Spleen (tissue), 11 donors: ENCODE data around the gene CDK19. TPM values are rescaled to one million over a fixed set of nuclear protein-coding genes. Genes with fewer than 3 reads are reported as not detected.
"Not testable (repeated sequence)": the region's sequence is repeated elsewhere in the genome, so short reads cannot be mapped to it uniquely, and the experiment has no call there.

ENCODE experiments used
- DNase-seq: peaks from one replicate; pipeline ENCODE4 v3.0.0-alpha.2; 2020
- H3K27ac ChIP-seq, 8 donors: fragments of 200-600 bp; sonication (generic) in 7 of 8; 1 replicate in 4 of 8; 2 replicates in 4 of 8; pipeline versions ENCODE4 v1.5.0 to v1.8.0; 2016 to 2021; ENCODE audit warnings: inconsistent platforms in 4 of 8, mild to moderate bottlenecking in 4 of 8, moderate library complexity in 1 of 8
- H3K27me3 ChIP-seq, 7 donors: fragments of 200-600 bp; sonication (generic) in 6 of 7; replicated peaks in 1 of 7; 1 replicate in 4 of 7; 2 replicates in 3 of 7; pipeline versions ENCODE4 v1.5.0 to v1.8.0; 2016 to 2021; ENCODE audit warnings: inconsistent platforms in 3 of 7, mild to moderate bottlenecking in 1 of 7
- H3K36me3 ChIP-seq, 6 donors: fragments of 200-600 bp; sonication (generic) in 5 of 6; 1 replicate in 4 of 6; 2 replicates in 2 of 6; pipeline versions ENCODE4 v1.5.0 to v1.8.0; 2016 to 2021; ENCODE audit warnings: inconsistent platforms in 2 of 6
- H3K4me1 ChIP-seq, 6 donors: fragments of 200-600 bp; sonication (generic) in 5 of 6; 1 replicate in 3 of 6; 2 replicates in 3 of 6; pipeline versions ENCODE4 v1.5.0 to v1.8.0; 2016 to 2021; ENCODE audit warnings: inconsistent platforms in 3 of 6
- H3K4me3 ChIP-seq, 8 donors: fragments of 200-600 bp; sonication (generic) in 7 of 8; 1 replicate in 4 of 8; 2 replicates in 4 of 8; pipeline versions ENCODE4 v1.5.0 to v1.8.0; 2016 to 2021; ENCODE audit warnings: inconsistent platforms in 4 of 8, mild to moderate bottlenecking in 4 of 8, moderate library complexity in 2 of 8
- H3K9me3 ChIP-seq, 8 donors: fragments of 200-600 bp; sonication (generic) in 7 of 8; 1 replicate in 4 of 8; 2 replicates in 4 of 8; pipeline versions ENCODE4 v1.5.0 to v1.8.0; 2016 to 2021; ENCODE audit warnings: inconsistent platforms in 4 of 8
- POLR2A ChIP-seq, 3 donors: fragments of 450-650 bp; IDR thresholded peaks; one replicate each; pipeline ENCODE4 v1.5.1; 2017; ENCODE audit warnings: antibody characterized with exemption in 3 of 3, mild to moderate bottlenecking in 1 of 3
- POLR2AphosphoS5 ChIP-seq, 3 donors: sonication (generic); formaldehyde crosslinking; IDR thresholded peaks; one replicate each; pipeline ENCODE4 v1.5.1; 2017; ENCODE audit warnings: antibody characterized with exemption in 3 of 3
- WGBS, 5 donors: extraction: QIAGEN DNeasy Blood & Tissue Kit in 3 of 5; methylation state at CpG; one replicate each; pipeline versions ENCODE4 v1.1.5 to v1.1.7; 2013 to 2018; 5-methylcytosine and 5-hydroxymethylcytosine counted together
- intact Hi-C: fragments of 100-400 bp; cut with DNase I; formaldehyde crosslinking; loops from one replicate; pipeline ENCODE4 v1.15.0; 2023; ENCODE audit warnings: low total_unique reads
- polyA plus RNA-seq, 3 donors: library from polyadenylated mRNA; stranded (reverse); fragments of 200-250 nt; gene quantifications; one replicate each; pipeline ENCODE4 v1.2.1, GENCODE V29; 2013
- total RNA-seq, 7 donors: library from RNA; depleted of rRNA in 3 of 7; stranded (reverse); fragments of >200 nt in 3 of 7; fragmentation: NEBNext Ultra II Directional in 4 of 7; extraction: Animal tissue kit (Norgen Biotek cat#: 25700) in 4 of 7; gene quantifications; one replicate each; pipeline versions ENCODE4 v1.1.0 to v1.2.1, GENCODE V29; 2016 to 2021
- TF ChIP-seq, protein P1 (sequence below), 11 experiments: fragments of 200-600 bp in 7 of 11; fragments of 450-650 bp in 4 of 11; sonication (generic) in 4 of 11; IDR thresholded peaks in 8 of 11; conservative IDR thresholded peaks in 3 of 11; 1 replicate in 7 of 11; 2 replicates in 4 of 11; pipeline versions ENCODE4 v1.4.0 to v1.8.0; 2016 to 2021; ENCODE audit warnings: antibody characterized with exemption in 11 of 11, inconsistent platforms in 4 of 11, mild to moderate bottlenecking in 1 of 11
- donor health status: healthy with polysubstance abuse.
- donor health status: DM: no; HTN: no; CAD: no; lungs with moderate emphysema.
- donor health status: DM: no; HTN: no; CAD: no.
- donor health status: Bipolar disorder and iron deficiency.
- donor health status: healthy.
- donor health status: DM: no; HTN: no; CAD: no.
- donor health status: DM: yes; HTN: yes; CAD: no.

Gene CDK19
- total and polyA plus RNA-seq, 10 donors: 7.9 to 29.8 (median 21.7) TPM

DNA sequence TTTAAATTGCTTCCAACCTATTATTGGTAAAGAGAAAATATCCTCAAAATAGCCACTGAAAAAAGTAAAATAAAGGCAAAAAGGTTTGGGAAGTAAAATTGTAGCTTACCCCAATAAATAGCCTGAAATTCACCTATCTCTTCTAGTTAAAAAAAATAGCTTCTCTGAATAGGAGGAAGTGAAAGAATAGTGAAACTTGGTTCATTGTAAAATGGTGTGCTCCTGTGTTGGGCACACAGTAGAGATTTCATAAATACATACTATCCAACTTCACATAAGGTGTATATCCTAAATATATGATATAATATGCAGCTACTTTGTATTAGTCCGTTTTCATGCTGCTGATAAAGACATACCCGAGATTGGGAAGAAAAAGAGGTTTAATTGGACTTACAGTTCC lies 45.3 kb downstream of the CDK19 start:
- intact Hi-C loops: no loop called here
- Histone ChIP-seq H3K27me3 (no peaks in the 10 kb centered on the region), H3K36me3 (peaks cover 0 to 61% (median 3%) of the 10 kb centered on the region in 6 donors), H3K4me1 (peaks cover 0 to 5% (median 0%) of the 10 kb centered on the region in 6 donors), H3K27ac (no peak overlapping the region), H3K9me3 (peaks cover 0 to 9% (median 0%) of the 10 kb centered on the region in 8 donors), H3K4me3 (no peak overlapping the region)
- no peak for TF ChIP-seq POLR2A (IDR thresholded peaks at IDR 0.05)
- TF ChIP-seq, protein P1, sequence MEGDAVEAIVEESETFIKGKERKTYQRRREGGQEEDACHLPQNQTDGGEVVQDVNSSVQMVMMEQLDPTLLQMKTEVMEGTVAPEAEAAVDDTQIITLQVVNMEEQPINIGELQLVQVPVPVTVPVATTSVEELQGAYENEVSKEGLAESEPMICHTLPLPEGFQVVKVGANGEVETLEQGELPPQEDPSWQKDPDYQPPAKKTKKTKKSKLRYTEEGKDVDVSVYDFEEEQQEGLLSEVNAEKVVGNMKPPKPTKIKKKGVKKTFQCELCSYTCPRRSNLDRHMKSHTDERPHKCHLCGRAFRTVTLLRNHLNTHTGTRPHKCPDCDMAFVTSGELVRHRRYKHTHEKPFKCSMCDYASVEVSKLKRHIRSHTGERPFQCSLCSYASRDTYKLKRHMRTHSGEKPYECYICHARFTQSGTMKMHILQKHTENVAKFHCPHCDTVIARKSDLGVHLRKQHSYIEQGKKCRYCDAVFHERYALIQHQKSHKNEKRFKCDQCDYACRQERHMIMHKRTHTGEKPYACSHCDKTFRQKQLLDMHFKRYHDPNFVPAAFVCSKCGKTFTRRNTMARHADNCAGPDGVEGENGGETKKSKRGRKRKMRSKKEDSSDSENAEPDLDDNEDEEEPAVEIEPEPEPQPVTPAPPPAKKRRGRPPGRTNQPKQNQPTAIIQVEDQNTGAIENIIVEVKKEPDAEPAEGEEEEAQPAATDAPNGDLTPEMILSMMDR (IDR thresholded peaks at IDR 0.05 in 8 of 11, conservative IDR thresholded peaks at IDR 0.05 in 3 of 11): no peak
- TF ChIP-seq POLR2AphosphoS5 (IDR thresholded peaks at IDR 0.05): no peak
- 85 to 100% (median 93%) methylated on average over 2 of the region's 2 CpGs for whole genome bisulfite sequencing, 5 donors
- no peak for DNase-seq

DNA sequence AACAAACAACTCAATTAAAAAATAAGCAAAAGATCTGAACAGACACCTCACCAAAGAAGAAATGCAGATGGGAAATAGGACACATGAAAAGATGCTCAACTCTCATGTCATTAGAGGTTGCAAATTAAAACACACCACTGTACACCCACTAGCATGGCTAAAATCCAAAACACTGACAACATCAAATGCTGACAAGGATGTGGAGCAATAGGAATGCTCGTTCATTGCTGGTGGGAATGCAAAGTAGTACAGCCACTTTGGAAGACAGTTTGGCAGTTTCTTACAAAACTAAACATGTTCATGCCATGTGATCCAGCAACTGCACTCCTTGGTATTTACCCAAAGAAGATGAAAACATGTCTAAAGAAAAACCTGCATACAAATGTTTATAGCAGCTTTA lies 47.2 kb downstream of the CDK19 start:
- Histone ChIP-seq H3K4me3 (no peak overlapping the region), H3K27me3 (no peaks in the 10 kb centered on the region), H3K9me3 (peaks cover 0 to 9% (median 0%) of the 10 kb centered on the region in 8 donors), H3K27ac (no peak overlapping the region), H3K4me1 (peaks cover 0 to 5% (median 0%) of the 10 kb centered on the region in 6 donors), H3K36me3 (peaks cover 0 to 62% (median 3%) of the 10 kb centered on the region in 6 donors)
- 78 to 97% (median 90%) methylated on average over 1 of the region's 1 CpG for WGBS, 5 donors
- intact Hi-C loops: no loop called here
- no peak for DNase-seq
- TF ChIP-seq, protein P1 (IDR thresholded peaks at IDR 0.05 in 8 of 11, conservative IDR thresholded peaks at IDR 0.05 in 3 of 11): no peak
- TF ChIP-seq POLR2AphosphoS5 (IDR thresholded peaks at IDR 0.05): no peak
- no peak for TF ChIP-seq POLR2A (IDR thresholded peaks at IDR 0.05)

DNA sequence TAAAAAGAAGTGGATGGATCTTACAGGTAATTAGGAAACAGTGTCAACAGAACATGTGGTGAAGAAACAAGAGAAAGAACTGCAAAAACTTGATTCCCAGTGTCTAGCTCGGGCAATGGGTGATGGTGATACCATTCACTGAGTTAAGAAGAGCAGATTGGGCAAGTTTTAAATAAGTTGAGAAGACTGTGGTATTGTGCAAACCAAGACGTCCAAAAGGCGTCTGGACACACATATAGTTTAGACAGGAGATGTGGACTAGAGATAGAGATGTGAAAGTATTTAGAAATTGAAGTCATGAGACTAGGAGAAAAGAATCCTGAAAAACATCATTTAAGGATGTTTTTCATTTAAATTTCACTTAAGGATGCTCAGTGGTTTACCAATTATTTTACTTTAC lies 53.9 kb downstream of the CDK19 start:
- H3K9me3 ChIP-seq: no peaks in the 10 kb centered on the region
- no peak overlapping the region for H3K4me3 ChIP-seq
- H3K27ac ChIP-seq: no peak overlapping the region
- no peaks in the 10 kb centered on the region for H3K27me3 ChIP-seq
- DNase-seq: no peak
- TF ChIP-seq POLR2A (IDR thresholded peaks at IDR 0.05): no peak
- no peak for TF ChIP-seq POLR2AphosphoS5 (IDR thresholded peaks at IDR 0.05)
- TF ChIP-seq, protein P1 (IDR thresholded peaks at IDR 0.05 in 8 of 11, conservative IDR thresholded peaks at IDR 0.05 in 3 of 11): no peak
- H3K4me1 ChIP-seq: peaks cover 0 to 12% (median 0%) of the 10 kb centered on the region in 6 donors
- WGBS, 5 donors: 43 to 87% (median 72%) methylated on average over 3 of the region's 3 CpGs
- intact Hi-C loops: no loop called here
- H3K36me3 ChIP-seq: peaks cover 0 to 15% (median 0%) of the 10 kb centered on the region in 6 donors

DNA sequence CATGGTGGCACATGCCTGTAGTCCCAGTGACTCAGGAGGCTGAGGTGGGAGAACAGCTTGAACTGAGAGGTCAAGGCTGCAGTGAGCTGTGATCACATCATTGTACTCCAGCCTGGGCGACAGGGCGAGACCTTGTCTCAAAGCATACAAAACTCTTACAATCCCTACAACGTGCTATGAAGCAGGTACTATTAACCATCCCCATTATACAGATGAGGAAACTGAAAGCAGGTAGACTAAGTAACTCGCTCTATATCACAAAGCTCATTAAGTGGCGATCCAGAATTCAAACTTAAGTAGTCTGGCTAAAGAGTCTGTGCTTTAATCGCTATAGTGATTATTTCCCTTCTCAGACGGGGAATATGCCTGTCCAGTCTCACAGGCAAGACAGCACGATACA lies 54.7 kb downstream of the CDK19 start:
- WGBS, 5 donors: 94 to 99% (median 97%) methylated on average over 8 of the region's 8 CpGs
- no peaks in the 10 kb centered on the region for H3K9me3 ChIP-seq
- peaks cover 0 to 9% (median 0%) of the 10 kb centered on the region in 6 donors for H3K36me3 ChIP-seq
- H3K4me3 ChIP-seq: no peak overlapping the region
- peaks cover 0 to 12% (median 0%) of the 10 kb centered on the region in 6 donors for H3K4me1 ChIP-seq
- TF ChIP-seq POLR2A (IDR thresholded peaks at IDR 0.05) (no peak), POLR2AphosphoS5 (IDR thresholded peaks at IDR 0.05) (no peak)
- TF ChIP-seq, protein P1 (IDR thresholded peaks at IDR 0.05 in 8 of 11, conservative IDR thresholded peaks at IDR 0.05 in 3 of 11): no peak
- DNase-seq: no peak
- intact Hi-C loops: no loop called here
- H3K27me3 ChIP-seq: no peaks in the 10 kb centered on the region
- H3K27ac ChIP-seq: no peak overlapping the region

DNA sequence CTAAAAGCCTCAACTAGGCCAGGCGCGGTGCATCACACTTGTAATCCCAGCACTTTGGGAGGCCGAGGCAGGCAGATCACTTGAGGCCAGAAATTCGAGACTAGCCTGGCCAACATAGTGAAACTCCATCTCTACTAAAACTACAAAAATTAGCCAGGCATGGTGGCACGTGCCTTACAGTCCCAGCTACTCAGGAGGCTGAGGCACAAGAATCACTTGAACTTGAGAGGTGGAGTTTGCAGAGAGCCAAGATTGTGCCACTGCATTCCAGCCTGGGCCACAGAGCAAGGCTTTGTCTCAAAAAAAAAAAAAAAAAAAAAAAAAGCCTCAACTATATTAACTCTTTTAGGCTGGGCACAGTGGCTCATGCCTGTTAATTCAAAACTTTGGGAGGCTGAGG lies 55.2 kb downstream of the CDK19 start:
- DNase-seq, H3K9me3 ChIP-seq, H3K36me3 ChIP-seq, H3K27me3 ChIP-seq, H3K27ac ChIP-seq, H3K4me3 ChIP-seq, intact Hi-C loops: not testable (repeated sequence)
- WGBS, 5 donors: 93 to 100% (median 96%) methylated on average over 5 of the region's 5 CpGs
- peaks cover 0 to 12% (median 0%) of the 10 kb centered on the region in 6 donors for H3K4me1 ChIP-seq
